ENCODE data around the gene FOXQ1. TPM values are rescaled to one million over a fixed set of nuclear protein-coding genes. Genes with fewer than 3 reads are reported as not detected.

FOXQ1 gene
- total RNA-seq, 1 donor from 2014 or later: not detected

- H3K4me3 Mint-ChIP-seq: no peak overlapping the region
- no peak overlapping the region for H3K27ac Mint-ChIP-seq
- peaks cover 27% of the 10 kb centered on the region for H3K27me3 Mint-ChIP-seq
- intact Hi-C loops (cut with micrococcal nuclease): no loop called here
- no peaks in the 10 kb centered on the region for H3K36me3 Mint-ChIP-seq (ENCODE audit: low read depth)
- DNase-seq: no peak
- ChIA-PET POLR2A (no interaction called here), CTCF (no interaction called here)
- no peak for TF ChIP-seq CTCF (IDR thresholded peaks at IDR 0.05)
- H3K9me3 Mint-ChIP-seq: no peaks in the 10 kb centered on the region
- no peaks in the 10 kb centered on the region for H3K4me1 Mint-ChIP-seq
- ATAC-seq (ENCODE audit: low read depth): no peak
Measured at GRCh38 chr6:1283501-1283900, 28.4 kb upstream of the FOXQ1 start.

GRCh38 chr6:1285556-1285955 is 26.3 kb upstream of the FOXQ1 start:
- no peaks in the 10 kb centered on the region for H3K36me3 Mint-ChIP-seq (ENCODE audit: low read depth)
- H3K27ac Mint-ChIP-seq: no peak overlapping the region
- H3K4me1 Mint-ChIP-seq: no peaks in the 10 kb centered on the region
- intact Hi-C loops (cut with micrococcal nuclease): no loop called here
- H3K9me3 Mint-ChIP-seq: no peaks in the 10 kb centered on the region
- TF ChIP-seq CTCF (IDR thresholded peaks at IDR 0.05): no peak
- H3K4me3 Mint-ChIP-seq: no peak overlapping the region
- POLR2A ChIA-PET: no interaction called here
- ATAC-seq (ENCODE audit: low read depth): no peak
- CTCF ChIA-PET: no interaction called here
- H3K27me3 Mint-ChIP-seq: peaks cover 26% of the 10 kb centered on the region
- DNase-seq: no peak

GRCh38 chr6:1285956-1286355 is 25.9 kb upstream of the FOXQ1 start:
- CTCF ChIA-PET: no interaction called here
- intact Hi-C loops (cut with micrococcal nuclease): no loop called here
- Mint-ChIP-seq H3K27me3 (peaks cover 24% of the 10 kb centered on the region), H3K27ac (no peak overlapping the region), H3K36me3 (ENCODE audit: low read depth) (no peaks in the 10 kb centered on the region), H3K9me3 (no peaks in the 10 kb centered on the region), H3K4me3 (no peak overlapping the region), H3K4me1 (no peaks in the 10 kb centered on the region)
- POLR2A ChIA-PET: no interaction called here
- DNase-seq (no peak), ATAC-seq (ENCODE audit: low read depth) (no peak)
- no peak for TF ChIP-seq CTCF (IDR thresholded peaks at IDR 0.05)

GRCh38 chr6:1287103-1287591 is 24.8 kb upstream of the FOXQ1 start:
- no peaks in the 10 kb centered on the region for H3K4me1 Mint-ChIP-seq
- no peak for ATAC-seq (ENCODE audit: low read depth)

GRCh38 chr6:1290086-1290485 is 21.8 kb upstream of the FOXQ1 start:
- H3K36me3 Mint-ChIP-seq (ENCODE audit: low read depth): no peaks in the 10 kb centered on the region
- DNase-seq: no peak
- no peak for ATAC-seq (ENCODE audit: low read depth)
- intact Hi-C loops (cut with micrococcal nuclease): no loop called here
- no peak for TF ChIP-seq CTCF (IDR thresholded peaks at IDR 0.05)
- POLR2A ChIA-PET: no interaction called here
- peaks cover 21% of the 10 kb centered on the region for H3K27me3 Mint-ChIP-seq
- no peak overlapping the region for H3K27ac Mint-ChIP-seq
- H3K4me1 Mint-ChIP-seq: no peaks in the 10 kb centered on the region
- H3K9me3 Mint-ChIP-seq: no peaks in the 10 kb centered on the region
- CTCF ChIA-PET: no interaction called here
- H3K4me3 Mint-ChIP-seq: no peak overlapping the region

More at GRCh38 chr6:1287103-1287591, 24.8 kb upstream of the FOXQ1 start:
- H3K27ac Mint-ChIP-seq: no peak overlapping the region
- ChIA-PET POLR2A (no interaction called here), CTCF (no interaction called here)
- H3K4me3 Mint-ChIP-seq: no peak overlapping the region
- no peaks in the 10 kb centered on the region for H3K36me3 Mint-ChIP-seq (ENCODE audit: low read depth)
- H3K9me3 Mint-ChIP-seq: no peaks in the 10 kb centered on the region
- no peak for TF ChIP-seq CTCF (IDR thresholded peaks at IDR 0.05)
- DNase-seq: no peak
- H3K27me3 Mint-ChIP-seq: peaks cover 19% of the 10 kb centered on the region
- intact Hi-C loops (cut with micrococcal nuclease): no loop called here

Data from activated B cell treated with CpG ODN at 0.5 μM for 24 hours (primary cell).